DMS79 treated with DMSO at 0.1 percent for 48 hours (cell line): ENCODE measurements around the gene ADGRL4.
"Not testable (repeated sequence)": the region's sequence is repeated elsewhere in the genome, so short reads cannot be mapped to it uniquely, and the experiment has no call there.

Experiments used
- DNase-seq: peaks from one replicate; lab custom pipeline; 2025; lab: John Stamatoyannopoulos, UW

The ADGRL4 gene

GRCh38 chr1:78916986-78917385, 89.5 kb downstream of the ADGRL4 start:
- no peak for DNase-seq

GRCh38 chr1:78913950-78914349, 92.6 kb downstream of the ADGRL4 start:
- DNase-seq, result no peak

DNA sequence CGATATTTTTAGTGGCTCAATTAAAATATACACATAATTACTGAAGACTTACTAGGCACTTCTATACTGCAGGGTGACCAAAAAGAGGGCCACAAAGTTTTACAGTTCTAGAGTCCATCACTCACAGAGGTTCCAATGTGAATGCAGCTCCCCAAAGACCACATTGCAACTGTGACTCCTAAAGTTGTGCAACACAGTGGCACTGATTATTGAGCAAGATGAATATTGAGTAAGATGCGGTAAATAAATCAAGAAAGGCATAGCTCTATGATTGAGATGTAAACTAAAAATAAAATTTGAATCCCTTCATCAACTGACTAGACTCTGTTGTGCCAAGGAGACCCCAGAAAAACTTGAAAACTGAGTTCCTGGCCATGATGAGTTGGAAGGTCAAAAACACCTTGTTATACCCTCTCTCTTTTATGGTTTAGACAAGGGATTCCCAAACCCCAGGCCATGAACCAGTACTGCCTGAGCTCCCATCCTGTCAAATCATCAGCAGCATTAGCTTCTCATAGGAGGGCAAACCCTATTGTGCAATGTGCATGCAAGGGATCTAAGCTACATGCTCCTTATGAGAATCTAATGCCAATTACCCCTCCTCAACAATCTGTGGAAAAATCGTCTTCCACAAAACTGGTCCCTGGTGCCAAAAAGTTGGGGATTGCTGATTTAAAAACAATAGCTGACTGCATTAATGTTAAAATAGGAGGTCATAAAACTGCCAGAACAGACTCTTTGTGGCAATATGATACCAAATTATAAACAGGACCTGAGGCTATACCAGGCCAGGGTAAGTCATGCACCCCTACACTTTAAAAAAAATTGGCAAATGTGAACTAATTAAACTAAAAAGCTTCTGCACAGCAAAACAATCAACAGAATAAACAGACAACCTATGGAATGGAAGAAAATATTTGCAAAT, 94.3 kb downstream of the ADGRL4 start:
- no peak for DNase-seq

DNA sequence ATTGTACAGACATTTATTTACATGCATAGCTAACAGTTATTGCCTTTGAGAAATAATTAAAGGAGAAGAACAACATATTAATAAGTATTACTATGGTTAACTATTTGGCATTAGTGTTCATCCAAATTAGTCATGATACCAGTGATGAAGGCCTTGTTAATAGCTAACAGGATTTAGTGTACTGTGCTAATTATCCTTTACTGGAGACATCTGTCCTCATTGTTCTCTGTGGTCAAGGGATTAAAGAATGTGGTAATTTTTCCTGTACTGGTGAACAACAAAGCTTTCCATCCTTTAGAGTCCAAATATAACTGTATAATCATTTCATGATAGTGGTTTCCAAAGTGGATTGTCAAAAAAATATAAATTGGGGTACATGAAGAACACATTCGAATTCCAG, 103.9 kb downstream of the ADGRL4 start:
- DNase-seq, result no peak

DNA sequence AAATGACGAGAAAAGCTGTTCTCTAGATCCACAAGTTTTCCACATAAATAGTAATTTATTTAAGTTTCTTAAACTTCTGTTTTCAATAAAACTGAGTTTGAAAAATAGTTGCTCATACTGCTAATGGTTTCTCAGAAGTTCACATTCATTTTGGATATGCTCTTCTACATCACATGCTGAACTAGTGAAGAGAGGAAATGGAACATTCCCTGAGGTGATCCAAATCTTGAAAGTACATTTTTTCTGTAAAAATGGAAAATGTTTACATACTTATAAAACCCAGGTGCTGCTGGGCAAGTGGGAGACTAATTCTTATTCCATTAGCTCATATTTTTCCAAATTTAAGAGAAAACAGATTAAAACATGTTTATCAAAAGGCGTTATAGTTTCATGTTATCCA, 111.7 kb downstream of the ADGRL4 start:
- DNase-seq, result no peak

DNA sequence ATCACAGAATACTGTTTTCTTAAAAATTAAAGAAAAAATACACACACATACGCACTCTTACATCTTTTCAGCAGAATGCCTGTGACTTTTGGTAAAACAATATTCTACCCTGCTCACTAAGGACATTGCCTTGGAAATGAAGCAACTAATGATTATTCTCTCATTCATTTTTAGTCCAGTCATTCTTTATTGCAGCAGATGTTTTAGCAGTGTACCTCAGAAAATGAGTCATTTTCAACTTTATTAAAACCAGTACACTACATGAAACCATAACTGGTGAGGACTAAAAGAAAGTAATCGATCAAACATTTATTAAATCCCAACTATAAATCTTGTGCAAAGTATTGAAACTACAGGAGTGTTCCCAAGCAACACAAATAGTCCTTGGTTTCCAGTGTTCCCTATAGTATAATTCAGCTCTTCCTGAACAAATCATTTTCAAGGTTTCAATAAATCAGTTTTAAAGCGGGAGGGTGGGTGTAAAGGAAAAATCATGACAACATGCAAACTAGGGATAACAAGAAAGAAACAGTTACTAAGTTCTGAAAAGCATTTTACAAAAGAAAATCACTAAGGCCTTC, 114.2 kb downstream of the ADGRL4 start:
- DNase-seq, result no peak

DNA sequence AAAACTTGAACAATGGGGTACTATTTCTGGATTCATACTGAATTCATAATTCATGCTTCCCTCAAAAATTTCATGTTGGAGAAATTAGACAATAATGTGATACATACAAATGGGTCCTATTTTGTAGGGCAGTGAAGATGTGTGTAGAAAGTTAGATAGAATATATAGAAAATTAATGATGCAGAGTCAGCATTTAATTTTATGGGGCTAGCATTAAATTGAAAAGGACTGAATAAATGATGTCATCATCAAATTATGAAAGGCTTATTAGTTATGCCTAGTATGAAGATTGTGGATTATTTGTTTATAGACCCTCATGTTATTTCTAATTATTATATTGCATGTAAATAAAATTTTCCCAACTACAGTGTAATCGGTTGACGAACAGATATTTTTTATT, 119.1 kb downstream of the ADGRL4 start:
- DNase-seq, result no peak

GRCh38 chr1:78884685-78885452, 121.7 kb downstream of the ADGRL4 start:
- DNase-seq, result no peak

DNA sequence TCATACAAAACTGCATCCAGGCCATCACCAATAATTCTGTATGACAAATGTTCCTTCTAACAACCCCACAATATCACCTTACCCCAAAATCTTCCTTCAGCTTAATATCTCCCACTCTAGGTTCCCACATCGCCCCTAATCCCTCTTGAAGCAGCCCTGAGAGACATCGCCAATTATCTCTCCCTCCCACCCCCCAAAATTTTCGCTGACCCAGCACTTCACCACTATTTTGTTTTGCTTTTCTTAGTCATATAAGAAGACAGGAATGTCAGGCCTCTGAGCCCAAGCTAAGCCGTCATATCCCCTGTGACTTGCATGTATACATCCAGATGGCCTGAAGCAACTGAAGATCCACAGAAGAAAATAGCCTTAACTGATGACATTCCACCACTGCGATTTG, 126.3 kb downstream of the ADGRL4 start:
- DNase-seq, result no peak

DNA sequence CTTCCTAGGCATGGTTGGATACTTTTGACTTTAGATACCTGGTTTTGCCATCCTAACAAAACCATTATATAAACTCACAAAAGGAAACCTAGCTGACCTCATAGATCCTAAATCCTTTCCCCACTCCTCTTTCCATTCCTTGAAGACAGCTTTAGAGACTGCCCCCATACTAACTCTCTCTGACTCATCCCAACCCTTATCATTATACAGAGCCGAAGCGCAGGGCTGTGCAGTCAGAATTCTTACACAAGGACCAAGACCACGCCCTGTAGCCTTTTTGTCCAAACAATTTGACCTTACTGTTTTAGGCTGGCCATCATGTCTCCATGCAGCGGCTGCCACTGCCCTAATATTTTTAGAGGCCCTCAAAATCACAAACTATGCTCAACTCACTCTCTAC, 130.5 kb downstream of the ADGRL4 start:
- not testable (repeated sequence) for DNase-seq

- DNase-seq, result not testable (repeated sequence)
Observed at GRCh38 chr1:78872801-78873200, 133.7 kb downstream of the ADGRL4 start.

DNA sequence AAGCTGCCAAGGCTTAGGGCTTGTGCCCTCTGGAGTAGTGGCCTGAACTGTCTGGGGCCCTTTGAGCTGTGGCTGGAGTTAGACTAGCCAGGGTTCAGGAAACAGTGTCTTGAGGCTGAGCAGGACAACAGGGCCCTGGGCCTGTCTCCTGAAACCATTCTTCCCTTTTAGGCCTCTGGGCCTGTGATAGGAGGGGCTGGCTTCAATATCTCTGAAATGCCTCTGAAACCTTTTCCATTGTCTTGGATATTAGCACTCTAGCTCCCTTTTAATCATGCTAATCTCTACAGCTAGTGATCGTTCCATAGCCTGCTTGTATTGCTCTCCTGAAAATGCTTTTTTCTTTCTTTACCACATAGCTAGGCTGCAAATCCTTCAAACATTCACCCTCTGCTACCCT, 135.3 kb downstream of the ADGRL4 start:
- no peak for DNase-seq

- DNase-seq, result no peak
Observed at GRCh38 chr1:78869136-78869535, 137.4 kb downstream of the ADGRL4 start.

DNA sequence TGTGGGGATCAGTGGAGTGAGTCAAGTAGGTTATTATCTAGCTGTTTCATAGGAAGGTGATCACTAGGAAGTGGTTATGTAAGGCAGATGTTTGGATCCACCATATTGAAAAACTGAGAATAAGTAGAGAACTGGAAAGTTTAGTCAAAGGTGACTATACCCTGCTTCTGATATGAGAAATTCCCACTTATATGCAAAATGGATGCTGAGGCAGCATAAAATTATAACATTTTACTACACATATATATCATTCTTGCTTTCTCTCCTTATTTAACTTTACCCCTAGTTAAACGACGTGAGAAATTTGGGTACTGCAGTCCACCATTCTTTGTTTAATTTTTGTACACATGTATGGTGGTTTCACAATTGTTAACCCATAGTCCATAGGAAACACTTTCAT, 142.4 kb downstream of the ADGRL4 start:
- DNase-seq, result no peak

GRCh38 chr1:78856096-78856495, 150.4 kb downstream of the ADGRL4 start:
- DNase-seq, result no peak

DNA sequence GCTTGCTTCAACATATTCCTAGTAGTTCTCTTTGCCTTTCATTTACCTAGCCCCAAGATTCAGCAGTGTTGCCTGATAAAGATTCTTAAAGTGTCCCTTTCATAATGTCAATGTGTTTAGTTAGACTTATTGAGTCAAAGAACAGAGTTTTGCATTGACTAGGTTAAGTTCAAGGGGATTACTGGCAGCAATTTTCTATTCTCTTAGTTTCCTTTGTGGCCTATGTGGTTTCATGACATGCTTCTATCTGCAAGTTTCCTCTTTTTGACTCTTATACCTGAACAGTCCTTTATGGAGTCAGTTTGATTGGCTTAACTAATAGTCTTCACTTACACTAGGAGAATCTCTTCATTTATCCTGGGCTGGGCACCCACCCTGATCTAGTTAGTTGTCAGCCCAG, 151.3 kb downstream of the ADGRL4 start:
- DNase-seq, result no peak

- no peak for DNase-seq
Observed at GRCh38 chr1:78854556-78854955, 152.0 kb downstream of the ADGRL4 start.

DNA sequence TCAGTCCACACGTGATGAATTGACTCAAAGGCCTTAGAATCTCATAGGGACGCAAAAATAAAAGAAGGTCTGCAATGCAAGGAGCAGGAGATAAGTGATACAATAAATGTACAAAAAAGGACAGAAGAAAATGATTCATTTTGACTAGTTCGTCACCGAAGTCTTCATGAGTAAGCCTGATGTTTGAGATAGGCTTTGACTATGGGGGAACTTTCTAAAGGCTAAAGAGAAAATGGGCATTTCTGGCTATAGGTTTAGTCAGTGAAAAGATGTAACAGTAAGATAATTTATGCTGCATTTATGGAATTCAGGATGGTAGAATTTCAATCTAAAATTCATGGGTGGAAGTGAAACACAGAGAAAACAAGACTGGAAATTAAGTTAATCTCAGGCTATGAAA, 163.0 kb downstream of the ADGRL4 start:
- DNase-seq, result no peak

DNA sequence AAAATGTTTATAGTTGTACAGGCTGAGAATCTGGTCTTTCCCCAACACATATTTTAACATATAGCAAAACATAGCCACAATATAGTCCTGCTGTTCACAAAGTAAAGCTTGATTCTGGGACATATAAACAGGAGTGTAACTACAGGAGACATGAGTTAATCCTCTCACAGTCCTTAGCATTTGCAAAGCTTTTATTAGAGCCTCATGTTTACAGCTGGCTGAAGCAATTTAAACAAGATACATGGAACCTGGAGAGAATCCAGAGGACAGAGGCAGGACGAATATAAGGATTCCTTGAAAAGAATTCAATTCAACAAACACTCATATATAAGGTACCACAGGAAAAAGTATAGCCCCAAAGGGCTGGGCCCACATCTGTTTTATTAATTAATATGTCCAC, 163.4 kb downstream of the ADGRL4 start:
- no peak for DNase-seq

DNA sequence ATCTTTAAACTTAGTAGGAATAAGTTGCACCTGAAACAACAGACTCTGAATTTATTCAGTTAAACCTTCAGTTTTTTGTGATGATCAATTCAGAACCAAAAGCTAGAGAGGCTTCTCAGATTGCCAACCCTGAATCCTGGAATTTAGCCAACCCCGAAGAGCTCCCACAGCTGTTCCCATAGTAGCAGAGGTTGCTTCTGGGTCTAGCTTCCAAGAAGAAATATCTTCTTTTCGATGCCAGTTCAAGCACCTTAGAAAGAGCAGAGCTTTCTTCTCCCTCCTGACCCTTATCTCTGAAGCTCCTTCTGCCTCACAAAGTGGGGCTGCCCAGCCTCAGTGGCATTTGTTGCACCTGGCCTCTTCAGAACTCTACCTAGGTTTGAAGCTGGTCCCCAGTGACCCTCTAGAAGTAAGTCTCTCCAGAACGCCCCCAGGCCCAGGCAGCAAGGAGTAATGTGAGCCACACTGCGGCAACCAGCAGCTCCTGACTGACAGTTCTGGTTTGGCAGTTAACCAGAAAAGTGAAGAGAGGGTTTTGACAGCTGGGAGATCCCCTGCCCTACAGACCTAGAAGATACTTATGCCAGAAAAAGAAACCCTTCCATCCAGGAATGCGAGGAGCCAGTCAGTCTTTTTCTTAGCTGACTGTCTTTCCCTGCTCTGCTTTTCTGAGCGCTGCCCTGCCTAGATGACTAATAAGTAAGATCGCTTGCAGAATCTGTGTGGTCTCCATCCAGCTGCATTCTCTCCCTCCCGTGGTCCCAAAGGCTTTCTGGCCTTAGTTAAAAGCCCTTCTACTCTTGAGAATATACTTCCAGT, 165.9 kb downstream of the ADGRL4 start:
- DNase-seq, result peak; percentile 4
